HepG2 (cell line): ENCODE measurements around the gene FXYD4. TPM values are rescaled to one million over a fixed set of nuclear protein-coding genes. Genes with fewer than 3 reads are reported as not detected.
A peak's percentile ranks its signal among the peaks of the same experiment; 100 is the strongest.

Experiments
- ATAC-seq: fragments of 200-7000 bp; cut with Tn5 transposase; 3 replicates; pipeline ENCODE4 v1.9.1; 2020; ENCODE audit warnings: mild to moderate bottlenecking, moderate library complexity
- BruUV-seq: library from RNA; stranded (reverse); fragments of 400-500 nt; replicated peaks from 2 replicates; lab custom pipeline; 2021; lab: Mats Ljungman, UMichigan
- CTCF ChIA-PET: fragments of 300-600 bp; formaldehyde crosslinking; extraction: SDS; loops from one replicate; lab custom pipeline; 2021; ENCODE audit warnings: low total read pairs, inconsistent platforms, low intra/inter-chr PET ratio; lab: Yijun Ruan, JAX
- POLR2A ChIA-PET: fragments of 350-600 bp; sonication (Branson Sonifier 250); formaldehyde crosslinking; loops from one replicate; lab custom pipeline; 2020; ENCODE audit warnings: antibody characterized with exemption, inconsistent platforms; lab: Yijun Ruan, JAX
- DNase-seq: peaks from one replicate; pipeline ENCODE4 v3.0.0-alpha.2; 2015; ENCODE audit warnings: low spot score
- FAIRE-seq: peaks from 3 replicates; lab custom pipeline; 2011; peaks lifted over from hg19 to GRCh38; lab: Jason Lieb, UNC
- H2AFZ ChIP-seq: one replicate; pipeline ENCODE4 v1.6.1; 2011; ENCODE audit warnings: low read length, inconsistent platforms
- H3K27ac ChIP-seq: fragments of 300-600 bp; 3 replicates; pipeline ENCODE4 v1.8.0; 2011; ENCODE audit warnings: mixed run types, mild to moderate bottlenecking, mixed read lengths, low read length, inconsistent platforms; ENCODE audit not compliant: insufficient read depth; ENCODE audit errors: extremely low read length
- H3K27me3 ChIP-seq, 2 experiments: fragments of 200-600 bp in 1 of 2; 2 replicates in 1 of 2; 3 replicates in 1 of 2; pipeline versions ENCODE4 v1.6.0 to v1.8.0; 2011; ENCODE audit warnings: low read length in 2 of 2, mild to moderate bottlenecking in 2 of 2, moderate library complexity in 2 of 2, inconsistent platforms in 1 of 2; ENCODE audit not compliant: insufficient read depth in 2 of 2, control insufficient read depth in 1 of 2
- H3K36me3 ChIP-seq, 2 experiments: fragments of 200-600 bp in 1 of 2; replicated peaks in 1 of 2; 2 replicates in 1 of 2; 3 replicates in 1 of 2; pipeline versions ENCODE4 v1.5.1 to v1.8.0; 2011; ENCODE audit warnings: low read length in 2 of 2, inconsistent platforms in 1 of 2; ENCODE audit not compliant: insufficient read depth in 2 of 2, control insufficient read depth in 1 of 2
- H3K4me1 ChIP-seq: 2 replicates; pipeline ENCODE4 v1.5.1; 2012; ENCODE audit warnings: low read length, inconsistent platforms; ENCODE audit not compliant: insufficient read depth
- H3K4me2 ChIP-seq: 2 replicates; pipeline ENCODE4 v1.6.0; 2011; ENCODE audit warnings: low read depth, low read length, inconsistent platforms
- H3K4me3 ChIP-seq, 3 experiments: fragments of 200-600 bp in 1 of 3; sonication (generic), shearing (Covaris generic) in 1 of 3; replicated peaks in 1 of 3; 2 replicates each; pipeline ENCODE4 v1.5.1; 2011 to 2016; ENCODE audit warnings: low read length in 3 of 3, inconsistent platforms in 2 of 3, low read depth in 2 of 3, mild to moderate bottlenecking in 2 of 3, control low read depth in 1 of 3, mixed read lengths in 1 of 3; ENCODE audit not compliant: insufficient read depth in 1 of 3
- H3K79me2 ChIP-seq: one replicate; pipeline ENCODE4 v1.6.1; 2011; ENCODE audit warnings: low read length, inconsistent platforms; ENCODE audit not compliant: insufficient read depth
- H3K9ac ChIP-seq: 2 replicates; pipeline ENCODE4 v1.6.0; 2011; ENCODE audit warnings: mild to moderate bottlenecking, low read depth, low read length, inconsistent platforms; ENCODE audit not compliant: insufficient read depth
- H3K9me3 ChIP-seq: 2 replicates; pipeline ENCODE4 v1.5.1; 2012; ENCODE audit warnings: mild to moderate bottlenecking, low read length
- H4K20me1 ChIP-seq: 2 replicates; pipeline ENCODE4 v1.6.0; 2011; ENCODE audit warnings: inconsistent platforms, mild to moderate bottlenecking, low read length, moderate library complexity; ENCODE audit not compliant: insufficient read depth
- CTCF ChIP-seq: sonication (generic); formaldehyde crosslinking; IDR thresholded peaks from 2 replicates; pipeline ENCODE4 v1.5.0; 2020; ENCODE audit warnings: mild to moderate bottlenecking, missing genetic modification reagents, moderate library complexity
- GFI1 ChIP-seq: sonication (generic); formaldehyde crosslinking; IDR thresholded peaks from 2 replicates; pipeline ENCODE4 v1.5.0; 2020; ENCODE audit warnings: missing genetic modification reagents, mild to moderate bottlenecking, borderline replicate concordance
- HOXD1 ChIP-seq: sonication (generic); formaldehyde crosslinking; IDR thresholded peaks from 2 replicates; pipeline ENCODE4 v1.5.0; 2020; ENCODE audit warnings: missing genetic modification reagents
- RXRA ChIP-seq: sonication (generic); formaldehyde crosslinking; IDR thresholded peaks from 2 replicates; pipeline ENCODE4 v1.5.1; 2020; ENCODE audit warnings: missing genetic modification reagents
- SMC3 ChIP-seq: IDR thresholded peaks from 2 replicates; pipeline ENCODE4 v1.6.1; 2011; ENCODE audit warnings: low read length, improper control_type of control experiment
- SNAI1 ChIP-seq: sonication (generic); formaldehyde crosslinking; IDR thresholded peaks from 2 replicates; pipeline ENCODE4 v1.5.0; 2020; ENCODE audit warnings: mild to moderate bottlenecking, missing genetic modification reagents, borderline replicate concordance
- STAG1 ChIP-seq: sonication (generic); formaldehyde crosslinking; IDR thresholded peaks from 2 replicates; pipeline ENCODE4 v1.4.0; 2020; ENCODE audit warnings: missing genetic modification reagents
- TEAD2 ChIP-seq: sonication (generic); formaldehyde crosslinking; IDR thresholded peaks from 2 replicates; pipeline ENCODE4 v1.9.0; 2021; ENCODE audit warnings: missing genetic modification reagents
- TSC22D2 ChIP-seq: sonication (generic); formaldehyde crosslinking; IDR thresholded peaks from 2 replicates; pipeline ENCODE4 v1.5.1; 2020; ENCODE audit warnings: missing genetic modification reagents, mild to moderate bottlenecking, borderline replicate concordance
- ZNF143 ChIP-seq: sonication (generic); formaldehyde crosslinking; IDR thresholded peaks from 2 replicates; pipeline ENCODE4 v1.4.0; 2020; ENCODE audit warnings: missing genetic modification reagents
- ZNF180 ChIP-seq: sonication (generic); formaldehyde crosslinking; IDR thresholded peaks from 2 replicates; pipeline ENCODE4 v1.4.0; 2020; ENCODE audit warnings: low read depth, missing genetic modification reagents, borderline replicate concordance
- ZNF225 ChIP-seq: sonication (generic); formaldehyde crosslinking; IDR thresholded peaks from 2 replicates; pipeline ENCODE4 v1.4.0; 2020; ENCODE audit warnings: mild to moderate bottlenecking, missing genetic modification reagents
- ZNF235 ChIP-seq: sonication (generic); formaldehyde crosslinking; IDR thresholded peaks from 2 replicates; pipeline ENCODE4 v1.8.1; 2023; ENCODE audit warnings: mild to moderate bottlenecking, missing genetic modification reagents, borderline replicate concordance
- ZNF256 ChIP-seq: sonication (generic); formaldehyde crosslinking; conservative IDR thresholded peaks from 2 replicates; pipeline ENCODE4 v1.4.0; 2020; ENCODE audit warnings: missing genetic modification reagents
- ZNF326 ChIP-seq: sonication (generic); formaldehyde crosslinking; IDR thresholded peaks from 2 replicates; pipeline ENCODE4 v1.4.0; 2020; ENCODE audit warnings: missing genetic modification reagents, borderline replicate concordance
- ZNF607 ChIP-seq: sonication (generic); formaldehyde crosslinking; IDR thresholded peaks from 2 replicates; pipeline ENCODE4 v1.5.1; 2020; ENCODE audit warnings: missing genetic modification reagents, mild to moderate bottlenecking, borderline replicate concordance
- ZNF614 ChIP-seq: IDR thresholded peaks from 2 replicates; pipeline ENCODE4 v1.6.1; 2018; ENCODE audit warnings: missing biosample characterization, missing genetic modification reagents, inconsistent platforms, borderline replicate concordance
- WGBS: methylation state at CpG from one replicate; pipeline ENCODE4 v1.1.6; 2017; ENCODE audit warnings: low lambda C conversion rate; 5-methylcytosine and 5-hydroxymethylcytosine counted together
- in situ Hi-C: cut with HindIII; loops from 2 replicates; pipeline ENCODE4 v1.10.0; 2017; ENCODE audit warnings: low pct_unique_long_range_greater_than_20kb; ENCODE audit not compliant: extremely low pct_ligation_motif_present
- intact Hi-C: fragments of 100-400 bp; cut with micrococcal nuclease; formaldehyde crosslinking; loops from one replicate; pipeline ENCODE4 v1.10.0; 2022; ENCODE audit not compliant: unreplicated experiment
- polyA plus RNA-seq, 8 experiments: library from polyadenylated mRNA; depleted of rRNA in 3 of 8; stranded (reverse) in 7 of 8; unstranded in 1 of 8; fragments of >200 nt; fragmentation: Illumina TruSeq in 4 of 8; extraction: Trizol in 4 of 8; gene quantifications; 2 replicates each; pipeline versions ENCODE4 v1.2.1 to v1.2.3, GENCODE V29; 2011 to 2016; ENCODE audit warnings: low read depth in 4 of 8, missing spikeins in 1 of 8, mixed read lengths in 1 of 8; ENCODE audit not compliant: insufficient read depth in 1 of 8
- total RNA-seq, 5 experiments: library from RNA; depleted of rRNA; stranded (reverse); fragments of >200 nt; fragmentation: Illumina TruSeq; extraction: Trizol; gene quantifications; 2 replicates each; pipeline ENCODE4 v1.2.3, GENCODE V29; 2016; ENCODE audit warnings: low read depth in 1 of 5
- TF ChIP-seq, protein P1 (sequence below): IDR thresholded peaks from 2 replicates; pipeline ENCODE4 v1.6.1; 2012; ENCODE audit warnings: inconsistent platforms
- TF ChIP-seq, protein P2 (sequence below): sonication (generic); IDR thresholded peaks from 2 replicates; pipeline ENCODE4 v1.6.1; 2016; ENCODE audit warnings: low read depth, borderline replicate concordance

Gene FXYD4
- total and polyA plus RNA-seq, 2 of the 13 experiments (the other 11 are each of a cell fraction or from before 2014, with no cell fraction given) = not detected

DNA sequence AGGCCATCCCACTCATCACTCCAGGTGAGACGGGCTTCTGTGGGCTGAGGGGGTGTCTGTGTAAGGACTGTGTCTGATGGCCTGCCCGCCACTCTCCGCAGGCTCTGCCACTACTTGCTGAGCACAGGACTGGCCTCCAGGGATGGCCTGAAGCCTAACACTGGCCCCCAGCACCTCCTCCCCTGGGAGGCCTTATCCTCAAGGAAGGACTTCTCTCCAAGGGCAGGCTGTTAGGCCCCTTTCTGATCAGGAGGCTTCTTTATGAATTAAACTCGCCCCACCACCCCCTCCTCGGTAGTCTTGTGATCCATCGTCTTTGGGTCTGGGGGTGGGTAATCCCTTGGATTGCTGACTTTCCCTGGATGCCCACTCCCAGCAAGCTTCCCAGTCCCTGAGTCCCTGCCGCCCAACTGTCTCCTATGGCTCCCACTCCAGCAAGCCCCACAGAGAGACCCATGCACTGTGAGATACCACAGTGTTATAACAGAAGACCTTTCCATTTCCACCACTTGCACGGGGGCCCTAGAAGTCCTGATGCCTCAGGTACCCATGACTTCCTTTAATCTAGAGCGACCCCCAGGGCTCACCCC lies 4.7 kb downstream of the FXYD4 start (continued):
- TF ChIP-seq ZNF607 (CRISPR knock-in tag) (no peak), SNAI1 (CRISPR knock-in tag) (no peak)

GRCh38 chr10:43376828-43377423 lies 5.5 kb downstream of the FXYD4 start:
- intact Hi-C loops = no loop called here
- DNase-seq = no peak
- Histone ChIP-seq H3K27ac (no peak overlapping the region), H3K4me1 (peaks cover 29% of the 10 kb centered on the region), H3K27me3 (0 out of 5 replicates have a peak, but pooled peaks cover 0 to 8% of the 10 kb centered on the region in 2 experiments), H3K36me3 (no peaks in the 10 kb centered on the region), H3K9me3 (no peaks in the 10 kb centered on the region), H3K4me2 (peak overlapping the region; percentile 94), H4K20me1 (no peaks in the 10 kb centered on the region), H3K79me2 (no peaks in the 10 kb centered on the region), H3K9ac (no peak overlapping the region), H2AFZ (no peak overlapping the region), H3K4me3 (peak overlapping the region in 1 of 3 experiments; percentile 72; a peak in 2 of 6 replicates)
- 17% methylated on average over 1 of the region's 2 CpGs for WGBS
- FAIRE-seq = no peak
- in situ Hi-C loops = no loop called here
- no TSS peak for BruUV-seq
- ChIA-PET CTCF (interaction anchor here (2.0 kb wide), 1 partner anchor 85 kb away, joined by 16 read pairs; no protein-coding TSS in a partner anchor), POLR2A (interaction anchor here (0.9 to 1.0 kb wide), 2 partner anchors 17 to 60 kb away, joined by 3 to 4 read pairs; partner anchors contain the start of gene ZNF487)
- ATAC-seq = peak; percentile 56
- TF ChIP-seq GFI1 (CRISPR knock-in tag) = no peak
- peak; percentile 57 for TF ChIP-seq CTCF (CRISPR knock-in tag)
- TF ChIP-seq ZNF326 (CRISPR knock-in tag) = no peak
- no peak for TF ChIP-seq ZNF614 (CRISPR knock-in tag)
- TF ChIP-seq, protein P1, sequence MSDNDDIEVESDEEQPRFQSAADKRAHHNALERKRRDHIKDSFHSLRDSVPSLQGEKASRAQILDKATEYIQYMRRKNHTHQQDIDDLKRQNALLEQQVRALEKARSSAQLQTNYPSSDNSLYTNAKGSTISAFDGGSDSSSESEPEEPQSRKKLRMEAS = no peak
- TF ChIP-seq ZNF180 (CRISPR knock-in tag) = no peak
- TF ChIP-seq STAG1 (CRISPR knock-in tag) = peak; percentile 54
- 0 out of 2 replicates have a peak, but pooled peaks have one; percentile 5 for TF ChIP-seq RXRA
- TF ChIP-seq TEAD2 (CRISPR knock-in tag) = no peak
- 0 out of 2 replicates have a peak, but pooled peaks have one; percentile 3 for TF ChIP-seq SMC3
- no peak for TF ChIP-seq ZNF235
- 0 out of 2 replicates have a peak, but pooled peaks have one; percentile 18 for TF ChIP-seq ZNF225 (CRISPR knock-in tag)
- no peak for TF ChIP-seq ZNF143 (CRISPR knock-in tag)
- TF ChIP-seq, protein P2, sequence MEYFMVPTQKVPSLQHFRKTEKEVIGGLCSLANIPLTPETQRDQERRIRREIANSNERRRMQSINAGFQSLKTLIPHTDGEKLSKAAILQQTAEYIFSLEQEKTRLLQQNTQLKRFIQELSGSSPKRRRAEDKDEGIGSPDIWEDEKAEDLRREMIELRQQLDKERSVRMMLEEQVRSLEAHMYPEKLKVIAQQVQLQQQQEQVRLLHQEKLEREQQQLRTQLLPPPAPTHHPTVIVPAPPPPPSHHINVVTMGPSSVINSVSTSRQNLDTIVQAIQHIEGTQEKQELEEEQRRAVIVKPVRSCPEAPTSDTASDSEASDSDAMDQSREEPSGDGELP = no peak
- TF ChIP-seq ZNF256 (CRISPR knock-in tag) = no peak
- TF ChIP-seq TSC22D2 (CRISPR knock-in tag) = no peak
- 0 out of 2 replicates have a peak, but pooled peaks have one; percentile 36 for TF ChIP-seq HOXD1 (CRISPR knock-in tag)
